Inflammatory macrophage treated with lipopolysaccharide for 1 hour (primary cell): ENCODE results near the gene CYP3A7.
"Not testable (repeated sequence)": the region's sequence is repeated elsewhere in the genome, so short reads cannot be mapped to it uniquely, and the experiment has no call there.

Source experiments
- DNase-seq, 2 donors: peaks; one replicate each; pipeline ENCODE4 v3.0.0-alpha.2; 2020 to 2022

Gene CYP3A7

GRCh38 chr7:99740573-99741440 lies 5.8 kb upstream of the CYP3A7 start:
- DNase-seq, result peak; percentile 82 to 89

- peak; percentile 25 to 31 for DNase-seq
Measured at GRCh38 chr7:99739699-99740572, 4.9 kb upstream of the CYP3A7 start.

- DNase-seq, result no peak
Measured at GRCh38 chr7:99737726-99738125, 2.7 kb upstream of the CYP3A7 start.

- not testable (repeated sequence) for DNase-seq
Measured at GRCh38 chr7:99736667-99737066, 1.7 kb upstream of the CYP3A7 start.

GRCh38 chr7:99733448-99733847 lies 1.5 kb downstream of the CYP3A7 start:
- DNase-seq, result peak in 1 of 2 donors; percentile 41

- DNase-seq, result no peak
Measured at GRCh38 chr7:99733003-99733402, 2.0 kb downstream of the CYP3A7 start.

- no peak for DNase-seq
Measured at GRCh38 chr7:99731638-99732374, 3.2 kb downstream of the CYP3A7 start.

GRCh38 chr7:99730992-99731391 lies 4.0 kb downstream of the CYP3A7 start:
- DNase-seq, result no peak

GRCh38 chr7:99730238-99730810 lies 4.7 kb downstream of the CYP3A7 start:
- no peak for DNase-seq

- DNase-seq, result peak in 1 of 2 donors; percentile 18
Measured at GRCh38 chr7:99729486-99730237, 5.3 kb downstream of the CYP3A7 start.

- no peak for DNase-seq
Measured at GRCh38 chr7:99728615-99729014, 6.4 kb downstream of the CYP3A7 start.

- not testable (repeated sequence) for DNase-seq
Measured at GRCh38 chr7:99723201-99723600, 11.8 kb downstream of the CYP3A7 start.

- DNase-seq, result peak; percentile 75 to 86
Measured at GRCh38 chr7:99720800-99721595, 14.0 kb downstream of the CYP3A7 start.

- DNase-seq, result peak; percentile 25 to 29
Measured at GRCh38 chr7:99719996-99720769, 14.8 kb downstream of the CYP3A7 start.

- no peak for DNase-seq
Measured at GRCh38 chr7:99713995-99714570, 20.9 kb downstream of the CYP3A7 start.

- DNase-seq, result no peak
Measured at GRCh38 chr7:99709838-99710578, 25.0 kb downstream of the CYP3A7 start.

GRCh38 chr7:99709260-99709659 lies 25.7 kb downstream of the CYP3A7 start:
- no peak for DNase-seq

- no peak for DNase-seq
Measured at GRCh38 chr7:99707096-99707495, 27.9 kb downstream of the CYP3A7 start.

- no peak for DNase-seq
Measured at GRCh38 chr7:99699946-99700345, 35.0 kb downstream of the CYP3A7 start.
